T-helper 9 cell (primary cell): Measurements from ENCODE around the gene THOC1.

Experiments used
- DNase-seq: peaks from one replicate; pipeline ENCODE4 v3.0.0-alpha.2; 2020

The THOC1 gene

GRCh38 chr18:211582-211981 lies 56.3 kb downstream of the THOC1 start:
- no peak for DNase-seq

- DNase-seq: no peak
These were observed 57.1 kb downstream of the THOC1 start for GRCh38 chr18:210733-211132.

DNA sequence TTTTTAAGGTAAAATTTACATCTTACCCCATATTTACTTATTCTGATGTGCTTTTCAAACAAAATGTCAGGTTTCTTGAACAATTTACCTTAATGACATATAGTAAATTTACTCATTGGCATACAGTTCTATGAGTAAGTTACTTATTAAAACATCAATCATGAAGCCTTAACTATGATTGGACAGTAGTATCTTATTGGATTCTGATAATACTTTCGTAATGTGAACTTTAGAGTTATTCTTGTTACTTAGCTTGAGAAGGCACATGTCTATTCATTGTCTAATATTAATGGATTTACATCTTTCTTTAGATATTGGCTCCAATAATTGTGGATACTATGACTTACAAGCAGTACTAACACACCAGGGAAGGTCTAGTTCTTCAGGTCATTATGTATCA lies 57.8 kb downstream of the THOC1 start:
- no peak for DNase-seq

DNA sequence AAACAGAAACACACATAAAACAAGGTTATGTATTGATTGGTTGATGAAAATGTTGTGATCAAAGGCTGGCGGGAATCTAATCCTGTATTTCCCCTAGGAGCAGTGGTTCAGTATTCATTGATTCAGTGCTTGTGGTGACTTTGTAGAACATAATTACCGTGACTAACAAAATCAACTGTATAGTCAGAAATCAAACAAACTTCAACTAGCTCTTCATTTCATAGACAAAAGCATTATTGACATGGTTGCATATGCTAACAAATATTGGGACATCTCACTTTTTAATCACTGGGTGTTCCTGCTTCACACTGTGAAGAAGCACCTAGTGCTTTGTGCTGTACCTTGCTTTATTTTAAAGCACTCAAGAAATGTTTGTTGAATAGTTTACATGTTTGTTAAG lies 68.1 kb downstream of the THOC1 start:
- no peak for DNase-seq

GRCh38 chr18:199214-199613 lies 68.6 kb downstream of the THOC1 start:
- DNase-seq: no peak

DNA sequence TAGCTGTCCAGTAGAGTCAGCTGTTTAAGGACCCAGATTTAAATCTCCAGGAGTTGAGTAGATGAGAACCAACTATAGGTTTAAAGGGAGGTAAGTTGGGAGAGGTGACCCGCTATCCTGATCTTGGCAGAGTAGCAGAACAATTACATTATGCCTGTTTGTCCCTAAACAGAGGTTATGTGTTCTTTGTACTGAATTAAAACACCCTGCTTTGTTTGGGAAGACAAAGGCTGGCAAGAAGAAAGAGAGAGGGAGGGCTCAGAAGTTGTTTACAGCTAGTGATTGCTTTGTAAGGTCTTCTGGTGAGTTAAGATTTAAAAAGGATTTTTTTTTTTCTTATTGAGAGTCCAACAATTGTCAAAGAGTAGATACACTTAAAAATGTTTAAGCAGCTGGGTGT lies 72.2 kb downstream of the THOC1 start:
- DNase-seq: no peak

DNA sequence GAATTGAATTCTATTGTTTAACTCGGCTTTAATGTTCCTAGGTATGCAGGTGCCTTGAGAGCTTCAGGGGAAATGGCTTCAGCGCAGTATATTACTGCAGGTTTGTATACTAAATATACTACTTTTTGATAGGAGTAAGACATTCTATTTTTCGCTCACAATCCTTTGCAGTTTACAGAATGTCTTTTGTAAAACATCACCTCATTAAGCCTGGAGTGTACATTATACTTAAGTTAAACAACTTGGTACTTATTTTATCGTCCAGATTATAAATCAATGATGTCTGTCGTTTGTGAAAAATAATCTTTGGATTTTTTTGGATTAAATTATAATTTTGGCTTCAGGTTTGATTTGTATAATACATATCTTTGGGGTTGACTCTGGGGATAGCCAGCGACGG lies 75.0 kb downstream of the THOC1 start:
- no peak for DNase-seq

GRCh38 chr18:191725-192124 lies 76.1 kb downstream of the THOC1 start:
- no peak for DNase-seq

DNA sequence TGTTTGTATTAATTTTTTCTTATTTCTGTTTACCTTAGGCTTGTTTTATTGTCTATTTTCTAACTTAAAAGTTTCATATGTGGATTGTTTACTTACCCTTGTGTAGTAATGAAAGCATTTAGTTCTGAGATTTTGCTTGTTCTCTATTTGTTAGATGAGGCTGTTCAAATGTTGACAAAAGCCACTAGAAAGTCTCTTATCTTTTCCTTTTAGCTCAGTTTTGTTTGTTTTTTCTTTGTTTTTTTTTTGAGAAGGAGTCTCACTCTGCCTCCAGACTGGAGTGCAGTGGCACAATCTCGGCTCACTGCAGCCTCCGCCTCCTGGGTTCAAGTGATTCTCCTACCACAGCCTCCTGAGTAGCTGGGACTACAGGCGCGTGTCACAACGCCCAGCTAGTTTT lies 78.6 kb downstream of the THOC1 start:
- DNase-seq: no peak

GRCh38 chr18:183769-184168 lies 84.1 kb downstream of the THOC1 start:
- no peak for DNase-seq

GRCh38 chr18:181711-182110 lies 86.1 kb downstream of the THOC1 start:
- DNase-seq: no peak

GRCh38 chr18:179499-179898 lies 88.3 kb downstream of the THOC1 start:
- DNase-seq: no peak

GRCh38 chr18:172361-172760 lies 95.5 kb downstream of the THOC1 start:
- no peak for DNase-seq
